Measurements from ENCODE around the gene CCDC142. TPM values are rescaled to one million over a fixed set of nuclear protein-coding genes. Genes with fewer than 3 reads are reported as not detected.

CCDC142 gene
- total RNA-seq, 1 donor from 2014 or later, result 28.0 TPM

- Mint-ChIP-seq H3K9me3 (ENCODE audit: unreplicated experiment) (peaks cover 11% of the 10 kb centered on the region), H3K4me3 (ENCODE audit: unreplicated experiment) (peak overlapping the region; percentile 53), H3K36me3 (ENCODE audit: unreplicated experiment) (peaks cover 8% of the 10 kb centered on the region), H3K27ac (ENCODE audit: unreplicated experiment) (no peak overlapping the region), H3K4me1 (ENCODE audit: low read depth, unreplicated experiment) (peaks cover 4% of the 10 kb centered on the region), H3K27me3 (ENCODE audit: unreplicated experiment) (peaks cover 27% of the 10 kb centered on the region)
- peak; percentile 11 for DNase-seq
- no peak for TF ChIP-seq CTCF (IDR thresholded peaks at IDR 0.05; ENCODE audit: partially characterized antibody, unreplicated experiment)
Measured at GRCh38 chr2:74516650-74517049, 33.9 kb upstream of the CCDC142 start.

DNA sequence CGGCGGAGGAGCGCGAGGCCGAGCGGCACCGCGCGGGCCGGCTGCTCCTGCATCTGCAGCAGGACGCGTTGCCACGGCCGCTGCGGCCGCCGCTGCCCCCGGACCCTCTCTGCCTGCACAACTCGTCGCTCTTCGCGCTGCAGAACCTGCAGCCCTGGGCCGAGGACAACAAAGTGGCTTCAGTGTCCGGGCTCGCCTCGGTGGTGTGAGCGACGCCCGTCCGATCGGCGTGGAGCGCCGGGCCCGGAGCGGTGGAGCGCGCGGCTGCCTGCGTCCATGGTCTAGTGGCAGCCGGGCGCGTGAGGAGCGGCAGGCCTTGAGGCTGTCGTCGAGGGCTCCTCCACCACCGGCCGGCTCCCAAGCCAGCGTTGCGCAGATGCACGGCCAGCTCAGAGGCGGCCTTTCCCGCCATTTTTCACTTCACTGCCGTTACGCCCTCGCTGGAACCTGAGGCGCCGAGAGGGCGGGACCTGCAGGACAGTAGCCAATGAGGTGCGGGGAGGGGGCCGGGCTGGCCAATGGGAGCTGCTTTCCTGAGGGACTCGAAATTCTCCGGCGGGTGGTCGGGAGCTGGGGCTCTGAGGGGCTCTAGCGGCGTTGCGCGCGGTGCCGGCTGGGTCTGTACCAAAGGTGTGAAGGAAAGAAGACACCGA lies 33.3 kb upstream of the CCDC142 start:
- H3K27me3 Mint-ChIP-seq (ENCODE audit: unreplicated experiment), result peaks cover 27% of the 10 kb centered on the region

DNA sequence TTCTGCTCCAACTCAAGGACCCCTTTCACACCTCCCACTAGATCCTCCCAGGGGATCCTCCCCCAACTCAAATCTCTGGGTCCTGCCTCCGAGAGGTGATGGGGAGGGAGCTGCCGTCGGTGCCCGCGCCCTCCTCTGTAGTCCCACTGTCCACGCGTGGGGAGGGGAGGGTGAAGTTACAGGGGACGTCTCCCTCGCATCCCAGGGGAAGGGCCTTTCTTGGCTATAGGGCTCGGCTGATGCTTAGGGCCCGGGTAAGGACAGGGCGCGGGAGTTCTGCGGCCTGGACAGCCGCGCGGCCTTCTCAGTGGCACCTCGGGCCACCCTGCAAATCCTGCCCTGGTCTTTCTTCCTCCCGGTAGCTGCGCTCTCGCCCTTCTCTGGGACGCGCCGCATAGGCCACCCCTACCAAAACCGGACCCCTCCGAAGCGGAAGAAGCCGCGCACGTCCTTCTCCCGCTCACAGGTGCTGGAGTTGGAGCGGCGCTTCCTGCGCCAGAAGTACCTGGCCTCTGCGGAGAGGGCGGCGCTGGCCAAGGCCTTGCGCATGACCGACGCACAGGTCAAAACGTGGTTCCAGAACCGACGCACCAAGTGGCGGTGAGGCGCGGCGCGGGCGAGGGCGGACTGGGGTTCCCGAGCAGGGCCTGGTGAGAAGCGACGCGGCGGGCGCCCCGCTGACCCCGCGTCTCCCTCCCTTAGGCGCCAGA lies 32.6 kb upstream of the CCDC142 start:
- peaks cover 8% of the 10 kb centered on the region for H3K36me3 Mint-ChIP-seq (ENCODE audit: unreplicated experiment)
- H3K9me3 Mint-ChIP-seq (ENCODE audit: unreplicated experiment), result peaks cover 13% of the 10 kb centered on the region
- no peak for DNase-seq
- H3K27ac Mint-ChIP-seq (ENCODE audit: unreplicated experiment), result no peak overlapping the region
- no peak for TF ChIP-seq CTCF (IDR thresholded peaks at IDR 0.05; ENCODE audit: partially characterized antibody, unreplicated experiment)
- H3K4me1 Mint-ChIP-seq (ENCODE audit: low read depth, unreplicated experiment), result peaks cover 6% of the 10 kb centered on the region
- peak overlapping the region; percentile 76 for H3K4me3 Mint-ChIP-seq (ENCODE audit: unreplicated experiment)
- H3K27me3 Mint-ChIP-seq (ENCODE audit: unreplicated experiment), result peaks cover 28% of the 10 kb centered on the region

More for the DNA sequence above, 33.3 kb upstream of the CCDC142 start:
- no peak overlapping the region for H3K27ac Mint-ChIP-seq (ENCODE audit: unreplicated experiment)
- peak; percentile 78 for DNase-seq
- TF ChIP-seq CTCF (IDR thresholded peaks at IDR 0.05; ENCODE audit: partially characterized antibody, unreplicated experiment), result no peak
- peaks cover 8% of the 10 kb centered on the region for H3K36me3 Mint-ChIP-seq (ENCODE audit: unreplicated experiment)
- peaks cover 13% of the 10 kb centered on the region for H3K9me3 Mint-ChIP-seq (ENCODE audit: unreplicated experiment)
- H3K4me3 Mint-ChIP-seq (ENCODE audit: unreplicated experiment), result peak overlapping the region; percentile 53
- peaks cover 6% of the 10 kb centered on the region for H3K4me1 Mint-ChIP-seq (ENCODE audit: low read depth, unreplicated experiment)

DNA sequence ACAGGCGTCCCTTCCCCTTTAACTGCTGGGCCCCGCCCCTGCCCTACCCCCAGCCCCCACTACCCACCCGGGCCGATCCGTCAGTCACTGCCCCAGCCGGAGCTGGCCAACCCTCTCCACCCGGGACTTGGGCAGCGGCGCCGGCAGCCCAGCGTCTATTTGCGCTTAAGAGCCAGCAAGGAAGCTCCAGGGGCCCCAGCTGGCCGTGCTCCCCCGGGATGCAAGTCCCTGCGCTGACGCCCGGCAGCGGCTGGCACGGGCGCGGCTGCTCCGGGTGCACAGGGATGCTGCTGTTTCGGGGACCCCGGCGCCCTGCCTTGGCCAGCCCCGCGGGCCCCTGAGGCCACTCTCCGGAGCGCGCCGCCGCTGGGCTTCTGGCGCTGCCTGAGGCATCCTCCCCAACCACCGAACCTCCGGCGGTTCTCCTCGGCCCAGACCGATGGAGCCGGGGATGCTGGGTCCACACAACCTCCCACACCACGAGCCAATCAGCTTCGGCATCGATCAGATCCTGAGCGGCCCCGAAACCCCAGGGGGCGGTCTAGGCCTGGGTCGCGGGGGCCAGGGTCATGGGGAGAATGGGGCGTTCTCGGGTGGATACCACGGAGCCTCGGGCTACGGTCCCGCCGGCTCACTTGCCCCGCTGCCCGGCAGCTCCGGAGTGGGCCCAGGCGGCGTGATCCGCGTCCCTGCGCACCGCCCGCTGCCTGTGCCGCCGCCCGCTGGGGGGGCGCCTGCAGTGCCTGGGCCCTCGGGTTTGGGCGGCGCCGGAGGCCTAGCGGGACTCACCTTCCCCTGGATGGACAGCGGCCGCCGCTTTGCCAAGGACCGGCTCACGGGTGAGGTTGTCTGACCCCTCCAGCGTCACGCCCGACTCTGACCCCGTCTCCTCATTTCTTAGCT lies 31.8 kb upstream of the CCDC142 start, which contains the start of gene TLX2:
Gene TLX2, plus strand, starts transcription at position 83 of the 903 bp plus-strand sequence. Its CDS starts 357 bp downstream, at position 440.
- peaks cover 27% of the 10 kb centered on the region for H3K27me3 Mint-ChIP-seq (ENCODE audit: unreplicated experiment)
- H3K36me3 Mint-ChIP-seq (ENCODE audit: unreplicated experiment), result peaks cover 8% of the 10 kb centered on the region
- peaks cover 15% of the 10 kb centered on the region for H3K9me3 Mint-ChIP-seq (ENCODE audit: unreplicated experiment)
- peak; percentile 65 for DNase-seq
- H3K27ac Mint-ChIP-seq (ENCODE audit: unreplicated experiment), result no peak within 1 kb of the TSS
- peak within 1 kb of the TSS; percentile 78 for H3K4me3 Mint-ChIP-seq (ENCODE audit: unreplicated experiment)
- no peak for TF ChIP-seq CTCF (IDR thresholded peaks at IDR 0.05; ENCODE audit: partially characterized antibody, unreplicated experiment)
- H3K4me1 Mint-ChIP-seq (ENCODE audit: low read depth, unreplicated experiment), result peaks cover 6% of the 10 kb centered on the region
